Activated CD4-positive, alpha-beta T cell treated with anti-CD3 and anti-CD28 coated beads for 4 hours (primary cell): Measurements from ENCODE around the gene NNT.
"Not testable (repeated sequence)": the region's sequence is repeated elsewhere in the genome, so short reads cannot be mapped to it uniquely, and the experiment has no call there.

ENCODE experiments used
- DNase-seq, 2 donors: peaks; one replicate each; pipeline ENCODE4 v3.0.0-alpha.2; 2020

NNT gene

GRCh38 chr5:43728581-43728980, 125.6 kb downstream of the NNT start:
- no peak for DNase-seq

GRCh38 chr5:43729846-43730478, 127.0 kb downstream of the NNT start:
- no peak for DNase-seq

- DNase-seq = no peak
These were observed 127.9 kb downstream of the NNT start for GRCh38 chr5:43730832-43731342.

GRCh38 chr5:43731573-43731972, 128.6 kb downstream of the NNT start:
- DNase-seq = no peak

GRCh38 chr5:43745923-43746548, 143.1 kb downstream of the NNT start:
- not testable (repeated sequence) for DNase-seq

GRCh38 chr5:43750809-43751208, 147.8 kb downstream of the NNT start:
- no peak for DNase-seq

- no peak for DNase-seq
These were observed 150.1 kb downstream of the NNT start for GRCh38 chr5:43753069-43753468.
